Memory B cell (primary cell): Measurements from ENCODE around the gene NSUN2.

Experiments
- ATAC-seq: fragments of 150-1000 bp; cut with Tn5 transposase; 2 replicates; pipeline ENCODE4 v1.10.0; 2021; ENCODE audit warnings: low read depth, mild to moderate bottlenecking, moderate library complexity
- DNase-seq, 2 donors: peaks; one replicate each; pipeline ENCODE4 v3.0.0; 2022; ENCODE audit warnings: low spot score in 2 of 2
- H3K27ac Mint-ChIP-seq: one replicate; pipeline ENCODE4 v1.8.0; 2022; ENCODE audit warnings: mild to moderate bottlenecking, moderate library complexity, mixed read lengths
- H3K27me3 Mint-ChIP-seq: one replicate; pipeline ENCODE4 v1.8.0; 2022; ENCODE audit warnings: mixed read lengths
- H3K36me3 Mint-ChIP-seq: one replicate; pipeline ENCODE4 v1.8.0; 2022; ENCODE audit warnings: mild to moderate bottlenecking, mixed read lengths
- H3K4me1 Mint-ChIP-seq: one replicate; pipeline ENCODE4 v1.8.0; 2022; ENCODE audit warnings: mixed read lengths
- H3K4me3 Mint-ChIP-seq: one replicate; pipeline ENCODE4 v1.8.0; 2022; ENCODE audit warnings: mild to moderate bottlenecking, moderate library complexity, mixed read lengths
- H3K9me3 Mint-ChIP-seq: one replicate; pipeline ENCODE4 v1.8.0; 2022; ENCODE audit warnings: mixed read lengths

Gene NSUN2

GRCh38 chr5:6565492-6565891, 67.4 kb downstream of the NSUN2 start:
- Mint-ChIP-seq H3K4me3 (no peak overlapping the region), H3K9me3 (no peaks in the 10 kb centered on the region), H3K36me3 (no peaks in the 10 kb centered on the region), H3K27ac (no peak overlapping the region), H3K4me1 (no peaks in the 10 kb centered on the region), H3K27me3 (peaks cover 4% of the 10 kb centered on the region)
- DNase-seq: no peak
- no peak for ATAC-seq

- DNase-seq (no peak), ATAC-seq (no peak)
- H3K4me3 Mint-ChIP-seq: no peak overlapping the region
- no peaks in the 10 kb centered on the region for H3K4me1 Mint-ChIP-seq
- H3K27me3 Mint-ChIP-seq: peaks cover 17% of the 10 kb centered on the region
- H3K9me3 Mint-ChIP-seq: no peaks in the 10 kb centered on the region
- no peak overlapping the region for H3K27ac Mint-ChIP-seq
- no peaks in the 10 kb centered on the region for H3K36me3 Mint-ChIP-seq
Measured at GRCh38 chr5:6557807-6558575, 74.9 kb downstream of the NSUN2 start.

- Mint-ChIP-seq H3K4me1 (no peaks in the 10 kb centered on the region), H3K4me3 (no peak overlapping the region)
Measured at GRCh38 chr5:6556802-6557102, 76.1 kb downstream of the NSUN2 start.

GRCh38 chr5:6556089-6556801, 76.6 kb downstream of the NSUN2 start:
- Mint-ChIP-seq H3K4me1 (no peaks in the 10 kb centered on the region), H3K27me3 (peaks cover 19% of the 10 kb centered on the region), H3K36me3 (no peaks in the 10 kb centered on the region), H3K4me3 (no peak overlapping the region), H3K9me3 (no peaks in the 10 kb centered on the region), H3K27ac (no peak overlapping the region)
- ATAC-seq (no peak), DNase-seq (no peak)

More at GRCh38 chr5:6556802-6557102, 76.1 kb downstream of the NSUN2 start:
- H3K9me3 Mint-ChIP-seq: no peaks in the 10 kb centered on the region
- no peak overlapping the region for H3K27ac Mint-ChIP-seq
- H3K36me3 Mint-ChIP-seq: no peaks in the 10 kb centered on the region
- DNase-seq (no peak), ATAC-seq (no peak)
- H3K27me3 Mint-ChIP-seq: peaks cover 17% of the 10 kb centered on the region

GRCh38 chr5:6554812-6555211, 78.0 kb downstream of the NSUN2 start:
- Mint-ChIP-seq H3K27ac (no peak overlapping the region), H3K9me3 (no peaks in the 10 kb centered on the region), H3K4me3 (no peak overlapping the region), H3K4me1 (no peaks in the 10 kb centered on the region), H3K27me3 (peaks cover 26% of the 10 kb centered on the region), H3K36me3 (no peaks in the 10 kb centered on the region)
- no peak for ATAC-seq
- no peak for DNase-seq

GRCh38 chr5:6553972-6554371, 78.9 kb downstream of the NSUN2 start:
- Mint-ChIP-seq H3K27me3 (peaks cover 26% of the 10 kb centered on the region), H3K4me1 (no peaks in the 10 kb centered on the region), H3K4me3 (no peak overlapping the region), H3K27ac (no peak overlapping the region), H3K36me3 (no peaks in the 10 kb centered on the region), H3K9me3 (no peaks in the 10 kb centered on the region)
- ATAC-seq (no peak), DNase-seq (peak in 1 of 2 donors; percentile 1)

GRCh38 chr5:6552612-6553011, 80.2 kb downstream of the NSUN2 start:
- Mint-ChIP-seq H3K27me3 (peaks cover 26% of the 10 kb centered on the region), H3K4me3 (no peak overlapping the region), H3K9me3 (peaks cover 2% of the 10 kb centered on the region), H3K4me1 (peaks cover 3% of the 10 kb centered on the region), H3K27ac (no peak overlapping the region), H3K36me3 (no peaks in the 10 kb centered on the region)
- DNase-seq: no peak
- no peak for ATAC-seq

- DNase-seq (no peak), ATAC-seq (no peak)
- Mint-ChIP-seq H3K9me3 (peaks cover 2% of the 10 kb centered on the region), H3K4me3 (no peak overlapping the region), H3K4me1 (peaks cover 3% of the 10 kb centered on the region), H3K36me3 (no peaks in the 10 kb centered on the region), H3K27me3 (peaks cover 30% of the 10 kb centered on the region), H3K27ac (no peak overlapping the region)
Measured at GRCh38 chr5:6551955-6552313, 80.9 kb downstream of the NSUN2 start.

GRCh38 chr5:6551287-6551954, 81.4 kb downstream of the NSUN2 start:
- H3K4me3 Mint-ChIP-seq: no peak overlapping the region
- ATAC-seq (no peak), DNase-seq (no peak)
- H3K4me1 Mint-ChIP-seq: peaks cover 3% of the 10 kb centered on the region
- peaks cover 2% of the 10 kb centered on the region for H3K9me3 Mint-ChIP-seq
- no peaks in the 10 kb centered on the region for H3K36me3 Mint-ChIP-seq
- H3K27me3 Mint-ChIP-seq: peaks cover 27% of the 10 kb centered on the region
- no peak overlapping the region for H3K27ac Mint-ChIP-seq

GRCh38 chr5:6550628-6551027, 82.2 kb downstream of the NSUN2 start:
- Mint-ChIP-seq H3K27ac (no peak overlapping the region), H3K9me3 (peaks cover 2% of the 10 kb centered on the region), H3K27me3 (peaks cover 25% of the 10 kb centered on the region), H3K36me3 (no peaks in the 10 kb centered on the region), H3K4me1 (peaks cover 3% of the 10 kb centered on the region), H3K4me3 (no peak overlapping the region)
- no peak for ATAC-seq
- DNase-seq: no peak
